Muscle of leg (tissue), 11 donors: ENCODE results near the gene DOK4. TPM values are rescaled to one million over a fixed set of nuclear protein-coding genes. Genes with fewer than 3 reads are reported as not detected.
A peak's percentile ranks its signal among the peaks of the same experiment; 100 is the strongest.
"Not testable (repeated sequence)": the region's sequence is repeated elsewhere in the genome, so short reads cannot be mapped to it uniquely, and the experiment has no call there.

Source experiments
- DNase-seq: peaks from one replicate; pipeline ENCODE4 v3.0.0; 2013
- H3K27ac ChIP-seq: one replicate; pipeline ENCODE4 v1.5.1; 2013; ENCODE audit warnings: mild to moderate bottlenecking, low read length, control low read depth
- H3K27me3 ChIP-seq: one replicate; pipeline ENCODE4 v1.6.1; 2013; ENCODE audit warnings: low read length; ENCODE audit not compliant: control insufficient read depth, insufficient read depth
- H3K36me3 ChIP-seq: one replicate; pipeline ENCODE4 v1.6.1; 2013; ENCODE audit warnings: low read length; ENCODE audit not compliant: control insufficient read depth, insufficient read depth
- H3K4me1 ChIP-seq: one replicate; pipeline ENCODE4 v1.6.1; 2013; ENCODE audit warnings: low read length; ENCODE audit not compliant: control insufficient read depth, insufficient read depth
- H3K4me3 ChIP-seq: one replicate; pipeline ENCODE4 v1.5.1; 2013; ENCODE audit warnings: low read length, control low read depth
- H3K9me3 ChIP-seq: replicated peaks from 2 replicates; pipeline ENCODE4 v1.6.1; 2013; ENCODE audit warnings: low read depth, low read length; ENCODE audit not compliant: control insufficient read depth
- WGBS: methylation state at CpG from one replicate; pipeline ENCODE4 v1.1.5; 2013; ENCODE audit warnings: missing lambda C conversion rate; ENCODE audit not compliant: insufficient coverage; 5-methylcytosine and 5-hydroxymethylcytosine counted together
- polyA plus RNA-seq, 8 donors: library from polyadenylated mRNA; unstranded; fragments of 120-200 nt; gene quantifications; one replicate each; pipeline versions ENCODE4 v1.2.1 to v1.2.3, GENCODE V29; 2013; ENCODE audit warnings: inconsistent platforms in 1 of 8, low replicate concordance in 1 of 8; ENCODE audit not compliant: insufficient read length in 8 of 8, insufficient read depth in 1 of 8
- total RNA-seq: library from RNA; stranded (reverse); fragments of 120-200 nt; gene quantifications from one replicate; pipeline ENCODE4 v1.2.4, GENCODE V29; 2013

DOK4 gene
- total and polyA plus RNA-seq, 9 donors, result 6.8 to 14.9 (median 10.1) TPM

- WGBS, result under 1% methylated on average over 51 of the region's 68 CpGs
- H3K4me3 ChIP-seq, result peak within 1 kb of the TSS; percentile 99
- H3K4me1 ChIP-seq, result peaks cover 10% of the 10 kb centered on the region
- peaks cover 14% of the 10 kb centered on the region for H3K36me3 ChIP-seq
- peak within 1 kb of the TSS; percentile 93 for H3K27ac ChIP-seq
- no peaks in the 10 kb centered on the region for H3K9me3 ChIP-seq
- peak; percentile 98 for DNase-seq
- no peaks in the 10 kb centered on the region for H3K27me3 ChIP-seq
These were observed 38.9 kb downstream of the DOK4 start, which contains the start of the genes CIAPIN1 and COQ9 for GRCh38 chr16:57447186-57447962. Gene CIAPIN1 (minus strand): TSS chr16:57447385. CDS start chr16:57440928, 6,457 bp downstream. Gene COQ9 (plus strand): TSS chr16:57447479. CDS start chr16:57447506, 27 bp downstream.

DNA sequence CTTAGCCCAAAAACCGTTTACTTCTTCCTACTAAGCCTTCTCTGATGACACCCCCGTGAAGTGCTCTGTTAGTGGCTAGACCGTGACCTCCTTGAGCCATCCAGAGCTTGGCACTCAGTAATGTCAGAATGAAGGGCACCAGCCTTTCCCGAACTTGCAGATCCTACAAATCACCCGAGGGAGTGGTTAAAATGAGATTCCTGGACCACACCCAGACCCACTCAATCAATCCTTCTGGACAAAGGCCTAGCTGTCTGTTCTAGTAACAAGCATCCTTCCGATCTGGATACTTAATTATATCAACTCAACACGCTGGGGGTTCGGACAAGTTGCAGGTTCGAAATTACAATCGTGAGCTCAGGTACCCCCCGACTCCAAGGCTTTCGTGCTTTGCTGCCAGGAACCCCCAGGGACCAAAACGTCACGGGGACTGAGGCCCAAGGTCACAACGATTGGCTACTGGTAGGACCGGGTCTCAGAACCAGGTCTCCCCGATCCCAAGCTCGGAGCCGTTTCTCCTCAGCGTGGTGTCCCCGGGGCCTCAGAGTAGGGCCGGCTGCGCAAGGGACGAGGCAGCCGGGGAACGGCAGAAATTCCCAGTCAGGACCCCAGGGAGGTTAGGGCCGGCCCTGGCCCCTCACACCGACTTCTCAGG is 39.6 kb downstream of the DOK4 start:
- Histone ChIP-seq H3K4me3 (peak overlapping the region; percentile 99), H3K27me3 (no peaks in the 10 kb centered on the region), H3K9me3 (no peaks in the 10 kb centered on the region), H3K36me3 (peaks cover 12% of the 10 kb centered on the region), H3K27ac (peak overlapping the region; percentile 93), H3K4me1 (peaks cover 10% of the 10 kb centered on the region)
- DNase-seq, result peak; percentile 59
- WGBS, result under 1% methylated on average over 27 of the region's 28 CpGs

GRCh38 chr16:57445510-57445909 is 40.8 kb downstream of the DOK4 start:
- Histone ChIP-seq H3K9me3 (peaks cover 2% of the 10 kb centered on the region), H3K4me1 (peaks cover 10% of the 10 kb centered on the region), H3K36me3 (peaks cover 7% of the 10 kb centered on the region), H3K27ac (no peak overlapping the region), H3K4me3 (no peak overlapping the region), H3K27me3 (no peaks in the 10 kb centered on the region)
- DNase-seq, result no peak
- WGBS, result no CpG with 5 or more reads among the region's 2 CpGs

GRCh38 chr16:57444711-57445110 is 41.6 kb downstream of the DOK4 start:
- peaks cover 10% of the 10 kb centered on the region for H3K4me1 ChIP-seq
- DNase-seq, result no peak
- peaks cover 14% of the 10 kb centered on the region for H3K36me3 ChIP-seq
- no peaks in the 10 kb centered on the region for H3K27me3 ChIP-seq
- 81% methylated on average over 3 of the region's 3 CpGs for whole genome bisulfite sequencing
- no peak overlapping the region for H3K4me3 ChIP-seq
- H3K27ac ChIP-seq, result no peak overlapping the region
- H3K9me3 ChIP-seq, result peaks cover 3% of the 10 kb centered on the region

DNA sequence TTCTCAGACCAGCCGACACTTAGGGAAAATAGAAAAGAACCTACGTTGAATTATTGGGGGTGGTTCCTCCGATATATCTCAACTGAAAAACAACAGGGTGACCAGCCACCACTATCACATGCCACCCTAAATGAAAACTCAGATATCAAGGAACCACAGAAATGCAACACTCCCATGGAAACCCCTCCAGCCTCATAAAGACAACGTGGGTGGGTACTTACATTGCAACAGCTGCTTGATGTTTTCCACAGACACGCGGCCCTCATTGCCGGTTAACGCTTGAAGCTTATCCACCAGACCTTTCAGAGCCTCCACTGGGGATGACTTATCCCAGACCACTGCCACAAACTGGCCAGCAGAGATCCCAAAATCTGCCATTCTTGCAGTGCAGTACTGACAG is 45.7 kb downstream of the DOK4 start:
- peaks cover 36% of the 10 kb centered on the region for H3K36me3 ChIP-seq
- 95% methylated on average over 4 of the region's 8 CpGs for WGBS

DNA sequence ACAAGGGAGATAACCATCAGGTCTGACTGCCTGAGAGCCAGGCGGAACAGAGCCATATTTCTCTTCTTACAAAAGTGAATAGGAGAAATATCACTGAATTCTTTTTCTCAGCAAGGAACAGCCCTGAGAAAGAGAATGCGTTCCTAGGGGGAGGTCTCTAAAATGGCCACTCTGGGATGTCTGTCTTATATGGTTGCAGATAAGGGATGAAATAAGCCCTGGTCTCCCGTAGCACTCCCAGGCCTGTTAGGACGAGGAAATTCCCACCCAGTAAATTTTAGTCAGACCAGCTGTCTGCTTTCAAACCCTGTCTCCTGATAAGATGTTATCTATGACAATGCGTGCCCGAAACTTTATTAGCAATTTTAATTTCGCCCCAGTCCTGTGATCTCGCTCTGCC is 46.3 kb downstream of the DOK4 start:
- not testable (repeated sequence) for H3K4me1 ChIP-seq, H3K4me3 ChIP-seq, H3K27ac ChIP-seq, H3K9me3 ChIP-seq, DNase-seq, H3K27me3 ChIP-seq
- H3K36me3 ChIP-seq, result peaks cover 41% of the 10 kb centered on the region
- 82% methylated on average over 3 of the region's 8 CpGs for WGBS

More for the DNA sequence above, 45.7 kb downstream of the DOK4 start:
- H3K4me3 ChIP-seq, H3K27ac ChIP-seq, H3K27me3 ChIP-seq, H3K9me3 ChIP-seq, H3K4me1 ChIP-seq, DNase-seq: not testable (repeated sequence)

DNA sequence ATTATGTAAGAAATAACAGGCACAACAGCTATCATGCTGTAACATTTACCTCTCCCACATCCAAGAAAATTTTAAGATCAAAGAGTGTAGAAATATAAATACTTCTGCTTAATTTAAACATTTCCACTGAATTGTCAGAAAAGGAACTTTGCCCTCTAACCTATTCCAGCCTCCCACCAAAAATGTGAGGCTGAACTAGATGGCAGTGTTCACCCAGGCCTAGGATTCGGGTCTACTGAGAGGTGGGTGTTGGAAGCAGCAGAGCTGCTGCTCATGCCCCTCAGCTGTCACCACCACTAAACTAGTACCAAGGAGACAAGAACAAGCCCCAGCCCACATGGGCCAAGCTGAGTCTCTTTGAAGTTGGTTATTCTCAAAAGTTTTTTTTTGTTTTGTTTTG is 50.5 kb downstream of the DOK4 start:
- Histone ChIP-seq H3K36me3 (peaks cover 73% of the 10 kb centered on the region), H3K4me1 (no peaks in the 10 kb centered on the region), H3K9me3 (peaks cover 3% of the 10 kb centered on the region), H3K27me3 (no peaks in the 10 kb centered on the region), H3K27ac (no peak overlapping the region), H3K4me3 (no peak overlapping the region)
- no peak for DNase-seq
- no CpG with 5 or more reads among the region's 1 CpG for WGBS

DNA sequence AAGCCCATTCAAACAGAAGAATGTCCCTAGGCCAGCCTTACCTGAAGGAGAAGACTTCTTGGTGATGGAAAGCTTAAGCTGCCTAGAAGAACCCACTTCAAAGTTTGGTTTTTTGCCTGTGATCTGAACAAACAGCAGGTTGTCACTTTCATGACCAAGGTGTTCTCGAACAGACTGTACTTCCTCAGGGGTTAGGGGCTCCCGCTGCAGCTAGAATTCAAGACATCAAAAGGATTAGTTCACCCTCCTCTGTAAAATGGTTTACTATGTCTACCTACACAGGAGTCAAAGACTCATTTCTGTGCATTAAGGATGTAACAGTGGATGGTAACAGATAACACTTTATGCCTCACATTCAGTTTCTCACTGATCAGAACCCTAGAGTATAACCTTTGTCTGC is 52.3 kb downstream of the DOK4 start:
- Histone ChIP-seq H3K9me3 (no peaks in the 10 kb centered on the region), H3K27me3 (no peaks in the 10 kb centered on the region), H3K4me1 (no peaks in the 10 kb centered on the region), H3K27ac (no peak overlapping the region), H3K4me3 (no peak overlapping the region), H3K36me3 (peaks cover 73% of the 10 kb centered on the region)
- WGBS, result 100% methylated on average over 1 of the region's 2 CpGs
- no peak for DNase-seq

- H3K27ac ChIP-seq, result no peak overlapping the region
- peaks cover 81% of the 10 kb centered on the region for H3K36me3 ChIP-seq
- WGBS, result 90% methylated on average over 2 of the region's 3 CpGs
- H3K4me3 ChIP-seq, result no peak overlapping the region
- DNase-seq, result no peak
- H3K4me1 ChIP-seq, result no peaks in the 10 kb centered on the region
- H3K9me3 ChIP-seq, result no peaks in the 10 kb centered on the region
- H3K27me3 ChIP-seq, result no peaks in the 10 kb centered on the region
These were observed 53.3 kb downstream of the DOK4 start for GRCh38 chr16:57432989-57433388.

DNA sequence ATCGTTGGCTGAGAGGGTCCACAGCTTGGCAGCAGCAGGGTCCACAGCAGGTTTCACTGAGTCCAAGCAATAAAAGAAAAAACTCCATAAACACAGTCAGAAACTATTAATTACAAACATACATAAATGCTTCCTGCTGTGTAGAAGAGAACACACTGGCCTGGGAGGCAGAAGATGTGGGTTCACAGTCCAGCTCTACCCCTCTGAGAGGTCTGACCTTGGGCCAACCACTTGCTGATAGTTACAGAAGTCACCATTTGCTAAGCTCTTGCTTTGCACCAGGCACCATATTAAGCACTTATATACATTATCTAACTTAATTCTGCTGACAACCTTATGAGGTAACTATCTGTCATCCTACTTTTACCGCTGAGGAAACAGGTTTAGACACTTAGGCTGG is 53.8 kb downstream of the DOK4 start:
- WGBS, result 90% methylated on average over 2 of the region's 2 CpGs
- Histone ChIP-seq H3K4me3 (no peak overlapping the region), H3K36me3 (peaks cover 84% of the 10 kb centered on the region), H3K27ac (no peak overlapping the region), H3K9me3 (no peaks in the 10 kb centered on the region), H3K4me1 (no peaks in the 10 kb centered on the region), H3K27me3 (no peaks in the 10 kb centered on the region)
- no peak for DNase-seq
